ENCODE results near the gene NCAPD2.

Gene NCAPD2, protein sequence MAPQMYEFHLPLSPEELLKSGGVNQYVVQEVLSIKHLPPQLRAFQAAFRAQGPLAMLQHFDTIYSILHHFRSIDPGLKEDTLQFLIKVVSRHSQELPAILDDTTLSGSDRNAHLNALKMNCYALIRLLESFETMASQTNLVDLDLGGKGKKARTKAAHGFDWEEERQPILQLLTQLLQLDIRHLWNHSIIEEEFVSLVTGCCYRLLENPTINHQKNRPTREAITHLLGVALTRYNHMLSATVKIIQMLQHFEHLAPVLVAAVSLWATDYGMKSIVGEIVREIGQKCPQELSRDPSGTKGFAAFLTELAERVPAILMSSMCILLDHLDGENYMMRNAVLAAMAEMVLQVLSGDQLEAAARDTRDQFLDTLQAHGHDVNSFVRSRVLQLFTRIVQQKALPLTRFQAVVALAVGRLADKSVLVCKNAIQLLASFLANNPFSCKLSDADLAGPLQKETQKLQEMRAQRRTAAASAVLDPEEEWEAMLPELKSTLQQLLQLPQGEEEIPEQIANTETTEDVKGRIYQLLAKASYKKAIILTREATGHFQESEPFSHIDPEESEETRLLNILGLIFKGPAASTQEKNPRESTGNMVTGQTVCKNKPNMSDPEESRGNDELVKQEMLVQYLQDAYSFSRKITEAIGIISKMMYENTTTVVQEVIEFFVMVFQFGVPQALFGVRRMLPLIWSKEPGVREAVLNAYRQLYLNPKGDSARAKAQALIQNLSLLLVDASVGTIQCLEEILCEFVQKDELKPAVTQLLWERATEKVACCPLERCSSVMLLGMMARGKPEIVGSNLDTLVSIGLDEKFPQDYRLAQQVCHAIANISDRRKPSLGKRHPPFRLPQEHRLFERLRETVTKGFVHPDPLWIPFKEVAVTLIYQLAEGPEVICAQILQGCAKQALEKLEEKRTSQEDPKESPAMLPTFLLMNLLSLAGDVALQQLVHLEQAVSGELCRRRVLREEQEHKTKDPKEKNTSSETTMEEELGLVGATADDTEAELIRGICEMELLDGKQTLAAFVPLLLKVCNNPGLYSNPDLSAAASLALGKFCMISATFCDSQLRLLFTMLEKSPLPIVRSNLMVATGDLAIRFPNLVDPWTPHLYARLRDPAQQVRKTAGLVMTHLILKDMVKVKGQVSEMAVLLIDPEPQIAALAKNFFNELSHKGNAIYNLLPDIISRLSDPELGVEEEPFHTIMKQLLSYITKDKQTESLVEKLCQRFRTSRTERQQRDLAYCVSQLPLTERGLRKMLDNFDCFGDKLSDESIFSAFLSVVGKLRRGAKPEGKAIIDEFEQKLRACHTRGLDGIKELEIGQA (N-terminal part only)

DNA sequence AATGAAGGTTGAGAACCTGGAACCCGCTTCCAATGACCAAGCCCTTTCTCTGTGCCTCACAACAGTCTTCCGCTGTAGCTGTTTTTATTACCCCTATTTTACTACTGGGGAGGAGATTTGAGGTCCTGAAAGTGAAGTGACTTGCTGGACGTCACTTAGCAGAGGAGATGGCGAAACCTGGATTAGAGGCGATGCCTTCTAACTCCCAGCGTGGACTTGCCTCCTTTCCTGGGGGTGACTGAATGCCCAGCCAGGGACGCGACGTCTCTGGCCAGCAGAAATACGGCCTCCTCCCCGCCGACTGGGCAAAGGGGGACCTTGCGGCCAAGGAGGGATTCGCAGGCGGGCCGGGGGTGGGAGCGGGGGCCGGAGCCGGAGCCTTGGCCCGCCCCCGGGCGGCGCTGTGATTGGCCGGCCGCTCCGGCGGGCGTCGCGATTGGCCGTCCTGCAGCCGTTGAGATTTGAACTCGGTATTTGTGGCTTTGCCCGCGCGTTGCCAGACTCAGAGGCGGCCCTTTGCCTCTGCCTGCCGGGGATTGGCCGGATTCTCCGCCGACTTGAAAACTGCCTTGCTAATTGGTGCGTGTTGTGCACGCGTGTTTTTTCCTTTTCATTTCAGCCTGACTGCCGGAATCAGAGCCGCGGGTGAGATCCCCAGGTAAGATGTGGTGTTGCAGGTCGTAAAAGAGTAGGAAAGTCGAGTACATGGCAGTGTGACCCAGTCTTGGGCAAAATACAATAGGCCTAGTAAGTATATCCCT lies at the start of gene NCAPD2:
TSS of gene NCAPD2 (plus strand) at position 606 of the 761 bp plus-strand sequence. CDS start 997 bp downstream, outside the sequence.
- peaks cover 40% of the 10 kb centered on the region for H3K36me3 ChIP-seq (ENCODE audit: control insufficient read depth, low read depth, low read length)

DNA sequence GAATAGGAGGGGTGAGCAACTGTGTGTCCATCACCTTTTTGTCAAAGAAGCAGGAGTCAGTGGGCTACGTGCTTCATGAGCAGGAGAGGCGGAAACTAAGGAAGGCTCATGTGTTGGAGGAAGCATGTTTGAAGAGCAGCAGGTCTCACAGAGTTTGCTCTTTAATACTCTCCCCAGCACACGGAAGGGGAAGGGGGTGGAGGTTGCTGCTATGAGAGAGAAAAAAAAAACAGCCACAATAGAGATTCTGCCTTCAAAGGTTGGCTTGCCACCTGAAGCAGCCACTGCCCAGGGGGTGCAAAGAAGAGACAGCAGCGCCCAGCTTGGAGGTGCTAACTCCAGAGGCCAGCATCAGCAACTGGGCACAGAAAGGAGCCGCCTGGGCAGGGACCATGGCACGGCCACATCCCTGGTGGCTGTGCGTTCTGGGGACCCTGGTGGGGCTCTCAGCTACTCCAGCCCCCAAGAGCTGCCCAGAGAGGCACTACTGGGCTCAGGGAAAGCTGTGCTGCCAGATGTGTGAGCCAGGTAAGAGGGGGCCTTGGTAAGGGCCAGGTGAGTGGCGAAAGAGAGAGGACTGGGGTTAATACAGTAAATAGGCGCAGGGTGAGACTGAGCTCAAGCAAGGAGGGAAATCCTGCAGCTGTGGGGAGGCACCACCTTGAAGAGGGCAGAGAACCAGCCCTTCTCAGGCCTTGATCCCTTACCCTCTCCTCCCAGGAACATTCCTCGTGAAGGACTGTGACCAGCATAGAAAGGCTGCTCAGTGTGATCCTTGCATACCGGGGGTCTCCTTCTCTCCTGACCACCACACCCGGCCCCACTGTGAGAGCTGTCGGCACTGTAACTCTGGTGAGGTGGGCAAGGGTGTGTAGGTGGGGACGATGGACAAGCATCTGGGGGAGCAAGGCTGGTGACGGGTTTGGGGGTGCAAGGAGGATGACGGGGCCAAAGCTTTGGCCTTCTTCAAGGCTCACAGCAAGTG lies 48.9 kb upstream of the NCAPD2 start, which contains the start of gene CD27:
TSS of gene CD27 (plus strand) at position 252 of the 985 bp plus-strand sequence. CDS start at position 393, 141 bp downstream.
- H3K4me3 ChIP-seq (ENCODE audit: low read length) = no peak within 1 kb of the TSS
- no peak within 1 kb of the TSS for H3K9ac ChIP-seq (ENCODE audit: low read length)
- no peaks in the 10 kb centered on the region for H3K27me3 ChIP-seq (ENCODE audit: control insufficient read depth, insufficient read depth, low read length)
- H3K9me3 ChIP-seq (ENCODE audit: control insufficient read depth, low read depth, low read length) = no peaks in the 10 kb centered on the region
- H3K4me1 ChIP-seq (ENCODE audit: control insufficient read depth, low read depth, low read length) = peaks cover under 1% of the 10 kb centered on the region
- no peak within 1 kb of the TSS for H3K27ac ChIP-seq (ENCODE audit: low read length)
- no peaks in the 10 kb centered on the region for H3K36me3 ChIP-seq (ENCODE audit: control insufficient read depth, low read depth, low read length)

More for the DNA sequence above, at the start of gene NCAPD2:
- Histone ChIP-seq H3K27ac (ENCODE audit: low read length) (peak within 1 kb of the TSS; percentile 95), H3K27me3 (ENCODE audit: control insufficient read depth, insufficient read depth, low read length) (no peaks in the 10 kb centered on the region), H3K9me3 (ENCODE audit: control insufficient read depth, low read depth, low read length) (no peaks in the 10 kb centered on the region), H3K9ac (ENCODE audit: low read length) (peak within 1 kb of the TSS; percentile 92), H3K4me1 (ENCODE audit: control insufficient read depth, low read depth, low read length) (peaks cover 10% of the 10 kb centered on the region), H3K4me3 (ENCODE audit: low read length) (peak within 1 kb of the TSS; percentile 93)

DNA sequence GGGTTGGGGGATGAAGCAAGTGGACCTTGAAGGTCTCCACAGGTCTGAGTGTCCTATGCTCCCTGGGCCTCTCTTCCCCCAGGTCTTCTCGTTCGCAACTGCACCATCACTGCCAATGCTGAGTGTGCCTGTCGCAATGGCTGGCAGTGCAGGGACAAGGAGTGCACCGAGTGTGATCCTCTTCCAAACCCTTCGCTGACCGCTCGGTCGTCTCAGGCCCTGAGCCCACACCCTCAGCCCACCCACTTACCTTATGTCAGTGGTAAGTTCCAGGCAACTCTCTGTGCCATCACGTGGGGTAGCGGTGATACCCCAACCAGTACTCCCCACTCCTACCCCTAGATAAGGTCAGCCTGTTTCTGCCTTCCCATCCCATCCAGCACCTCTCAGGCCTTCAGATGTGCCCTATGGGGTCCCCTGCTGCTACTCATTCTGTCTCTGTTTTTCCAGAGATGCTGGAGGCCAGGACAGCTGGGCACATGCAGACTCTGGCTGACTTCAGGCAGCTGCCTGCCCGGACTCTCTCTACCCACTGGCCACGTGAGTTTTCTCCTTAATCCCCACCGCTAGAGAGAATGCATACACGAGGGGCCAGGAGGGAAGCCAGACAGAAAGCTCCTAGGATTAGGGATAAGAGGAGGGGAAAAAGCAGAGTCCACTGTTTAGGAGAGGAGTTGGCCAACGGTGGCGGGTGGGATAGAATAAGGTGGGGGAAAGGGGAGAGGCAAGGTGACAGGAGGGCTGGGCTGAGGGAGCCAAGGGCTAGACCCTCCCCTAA lies 43.6 kb upstream of the NCAPD2 start:
- H3K4me3 ChIP-seq (ENCODE audit: low read length) = peak overlapping the region; percentile 39
- H3K9ac ChIP-seq (ENCODE audit: low read length) = peak overlapping the region; percentile 68
- no peaks in the 10 kb centered on the region for H3K9me3 ChIP-seq (ENCODE audit: control insufficient read depth, low read depth, low read length)
- peaks cover 33% of the 10 kb centered on the region for H3K4me1 ChIP-seq (ENCODE audit: control insufficient read depth, low read depth, low read length)
- no peaks in the 10 kb centered on the region for H3K36me3 ChIP-seq (ENCODE audit: control insufficient read depth, low read depth, low read length)
- peak overlapping the region; percentile 84 for H3K27ac ChIP-seq (ENCODE audit: low read length)
- H3K27me3 ChIP-seq (ENCODE audit: control insufficient read depth, insufficient read depth, low read length) = no peaks in the 10 kb centered on the region

DNA sequence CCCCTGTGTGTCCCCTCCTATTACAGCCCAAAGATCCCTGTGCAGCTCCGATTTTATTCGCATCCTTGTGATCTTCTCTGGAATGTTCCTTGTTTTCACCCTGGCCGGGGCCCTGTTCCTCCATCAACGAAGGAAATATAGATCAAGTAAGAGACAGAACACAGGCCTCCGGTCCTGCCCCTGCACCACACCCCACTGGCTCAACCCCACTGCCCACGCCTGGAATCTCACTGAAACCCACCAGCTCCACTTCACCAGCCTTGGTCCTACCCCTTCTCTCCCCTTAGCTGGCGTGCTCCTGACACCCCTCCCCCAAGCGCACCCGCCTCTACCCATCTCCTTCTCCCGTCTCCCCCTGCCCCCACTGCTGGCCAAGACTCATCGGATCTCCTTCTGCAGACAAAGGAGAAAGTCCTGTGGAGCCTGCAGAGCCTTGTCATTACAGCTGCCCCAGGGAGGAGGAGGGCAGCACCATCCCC lies 43.0 kb upstream of the NCAPD2 start:
- no peaks in the 10 kb centered on the region for H3K9me3 ChIP-seq (ENCODE audit: control insufficient read depth, low read depth, low read length)
- H3K4me1 ChIP-seq (ENCODE audit: control insufficient read depth, low read depth, low read length) = peaks cover 33% of the 10 kb centered on the region
- no peaks in the 10 kb centered on the region for H3K27me3 ChIP-seq (ENCODE audit: control insufficient read depth, insufficient read depth, low read length)
- H3K9ac ChIP-seq (ENCODE audit: low read length) = peak overlapping the region; percentile 68
- no peaks in the 10 kb centered on the region for H3K36me3 ChIP-seq (ENCODE audit: control insufficient read depth, low read depth, low read length)
- peak overlapping the region; percentile 84 for H3K27ac ChIP-seq (ENCODE audit: low read length)
- peak overlapping the region; percentile 39 for H3K4me3 ChIP-seq (ENCODE audit: low read length)

DNA sequence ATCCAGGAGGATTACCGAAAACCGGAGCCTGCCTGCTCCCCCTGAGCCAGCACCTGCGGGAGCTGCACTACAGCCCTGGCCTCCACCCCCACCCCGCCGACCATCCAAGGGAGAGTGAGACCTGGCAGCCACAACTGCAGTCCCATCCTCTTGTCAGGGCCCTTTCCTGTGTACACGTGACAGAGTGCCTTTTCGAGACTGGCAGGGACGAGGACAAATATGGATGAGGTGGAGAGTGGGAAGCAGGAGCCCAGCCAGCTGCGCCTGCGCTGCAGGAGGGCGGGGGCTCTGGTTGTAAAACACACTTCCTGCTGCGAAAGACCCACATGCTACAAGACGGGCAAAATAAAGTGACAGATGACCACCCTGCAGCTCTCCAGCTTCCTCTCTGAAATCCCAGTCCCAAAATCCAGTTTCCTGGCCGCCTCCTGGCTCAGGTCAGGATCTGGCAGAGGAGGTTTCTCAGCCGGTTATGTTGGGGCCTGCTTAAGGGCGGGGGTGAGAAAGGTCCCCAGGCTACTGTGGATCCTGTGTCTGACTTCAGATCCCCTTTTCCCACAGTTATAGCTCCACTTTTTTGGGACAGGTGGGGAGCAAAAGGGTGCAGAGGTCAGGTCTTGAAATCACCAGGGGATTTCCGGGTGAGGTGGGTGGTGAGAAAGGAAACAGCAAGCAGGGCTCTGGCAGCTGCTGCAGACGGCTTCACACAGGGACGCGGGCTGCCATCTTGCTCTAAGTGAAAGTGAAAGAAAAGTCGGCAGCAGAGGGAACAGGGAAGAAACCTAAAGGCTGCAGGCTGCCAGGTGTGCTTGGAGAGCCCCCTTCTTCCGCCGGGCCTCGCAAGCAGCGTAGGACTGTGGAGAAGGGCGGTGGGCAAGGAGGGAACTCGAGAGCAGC lies 42.3 kb upstream of the NCAPD2 start, which contains the start of gene TAPBPL:
TSS of gene TAPBPL (plus strand) at position 695 of the 897 bp plus-strand sequence. CDS start 207 bp downstream, outside the sequence.
- Histone ChIP-seq H3K9me3 (ENCODE audit: control insufficient read depth, low read depth, low read length) (no peaks in the 10 kb centered on the region), H3K9ac (ENCODE audit: low read length) (peak within 1 kb of the TSS; percentile 68), H3K4me1 (ENCODE audit: control insufficient read depth, low read depth, low read length) (peaks cover 33% of the 10 kb centered on the region), H3K36me3 (ENCODE audit: control insufficient read depth, low read depth, low read length) (no peaks in the 10 kb centered on the region), H3K27ac (ENCODE audit: low read length) (peak within 1 kb of the TSS; percentile 84), H3K4me3 (ENCODE audit: low read length) (peak within 1 kb of the TSS; percentile 39), H3K27me3 (ENCODE audit: control insufficient read depth, insufficient read depth, low read length) (no peaks in the 10 kb centered on the region)

DNA sequence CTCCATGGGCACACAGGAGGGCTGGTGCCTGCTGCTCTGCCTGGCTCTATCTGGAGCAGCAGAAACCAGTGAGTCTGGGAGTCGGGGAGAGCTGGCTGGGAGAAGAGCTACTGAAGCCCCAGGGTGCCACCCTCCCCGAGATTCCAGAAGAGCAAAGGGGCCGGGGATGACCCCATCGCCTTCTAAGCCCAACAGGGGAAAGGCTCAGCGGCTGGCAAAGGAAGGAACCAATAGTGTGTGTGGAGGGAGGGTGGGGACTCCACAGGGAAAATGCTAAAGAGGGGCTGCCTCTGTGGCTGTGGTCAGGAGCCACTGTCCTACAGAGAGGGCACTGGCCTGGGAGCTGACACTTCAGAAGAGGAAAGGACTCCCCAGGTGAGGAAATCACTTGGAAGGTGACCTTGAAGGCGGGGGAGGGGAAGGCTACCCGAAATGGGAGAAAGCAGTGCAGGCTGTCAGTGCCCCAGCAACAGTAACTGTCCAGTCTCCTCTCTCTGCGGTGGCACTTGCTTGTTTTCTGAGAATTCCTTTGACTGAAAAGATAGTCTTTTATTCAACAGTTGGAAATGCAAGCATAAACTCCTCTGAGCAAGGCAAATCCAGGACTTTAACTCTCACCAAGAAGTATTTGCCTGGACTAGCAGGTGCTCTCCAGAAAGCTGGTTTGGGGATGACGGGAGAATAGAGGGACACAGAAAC lies 41.5 kb upstream of the NCAPD2 start:
- Histone ChIP-seq H3K9me3 (ENCODE audit: control insufficient read depth, low read depth, low read length) (no peaks in the 10 kb centered on the region), H3K27ac (ENCODE audit: low read length) (peak overlapping the region; percentile 84), H3K9ac (ENCODE audit: low read length) (peak overlapping the region; percentile 68), H3K36me3 (ENCODE audit: control insufficient read depth, low read depth, low read length) (no peaks in the 10 kb centered on the region), H3K4me3 (ENCODE audit: low read length) (peak overlapping the region; percentile 39), H3K27me3 (ENCODE audit: control insufficient read depth, insufficient read depth, low read length) (no peaks in the 10 kb centered on the region), H3K4me1 (ENCODE audit: control insufficient read depth, low read depth, low read length) (peaks cover 33% of the 10 kb centered on the region)

DNA sequence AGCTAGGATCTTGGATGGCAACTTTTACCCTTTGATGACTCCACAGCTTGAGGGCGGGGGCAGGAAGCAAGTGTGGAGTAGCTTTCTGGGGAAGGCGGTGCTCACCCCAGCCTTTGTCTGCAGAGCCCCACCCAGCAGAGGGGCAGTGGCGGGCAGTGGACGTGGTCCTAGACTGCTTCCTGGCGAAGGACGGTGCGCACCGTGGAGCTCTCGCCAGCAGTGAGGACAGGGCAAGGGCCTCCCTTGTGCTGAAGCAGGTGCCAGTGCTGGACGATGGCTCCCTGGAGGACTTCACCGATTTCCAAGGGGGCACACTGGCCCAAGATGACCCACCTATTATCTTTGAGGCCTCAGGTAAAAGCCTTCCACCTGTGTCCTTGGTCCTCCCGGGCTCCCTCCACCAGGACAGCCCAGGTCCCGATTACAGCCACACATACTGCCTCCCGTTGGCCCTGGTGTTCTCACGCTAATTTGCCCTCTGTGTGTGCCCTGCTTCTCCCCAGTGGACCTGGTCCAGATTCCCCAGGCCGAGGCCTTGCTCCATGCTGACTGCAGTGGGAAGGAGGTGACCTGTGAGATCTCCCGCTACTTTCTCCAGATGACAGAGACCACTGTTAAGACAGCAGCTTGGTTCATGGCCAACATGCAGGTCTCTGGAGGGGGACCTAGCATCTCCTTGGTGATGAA lies 40.8 kb upstream of the NCAPD2 start:
- Histone ChIP-seq H3K4me1 (ENCODE audit: control insufficient read depth, low read depth, low read length) (peaks cover 33% of the 10 kb centered on the region), H3K27me3 (ENCODE audit: control insufficient read depth, insufficient read depth, low read length) (no peaks in the 10 kb centered on the region), H3K9ac (ENCODE audit: low read length) (peak overlapping the region; percentile 68), H3K9me3 (ENCODE audit: control insufficient read depth, low read depth, low read length) (no peaks in the 10 kb centered on the region), H3K27ac (ENCODE audit: low read length) (no peak overlapping the region), H3K36me3 (ENCODE audit: control insufficient read depth, low read depth, low read length) (no peaks in the 10 kb centered on the region), H3K4me3 (ENCODE audit: low read length) (no peak overlapping the region)
